Hippocampal formation (tissue), 2 donors: ENCODE measurements around the gene ACAP3.
"Not testable (repeated sequence)": the region's sequence is repeated elsewhere in the genome, so short reads cannot be mapped to it uniquely, and the experiment has no call there.

ENCODE experiments used
- DNase-seq, 2 donors: peaks; one replicate each; lab custom pipeline; 2025; lab: John Stamatoyannopoulos, UW

The ACAP3 gene

DNA sequence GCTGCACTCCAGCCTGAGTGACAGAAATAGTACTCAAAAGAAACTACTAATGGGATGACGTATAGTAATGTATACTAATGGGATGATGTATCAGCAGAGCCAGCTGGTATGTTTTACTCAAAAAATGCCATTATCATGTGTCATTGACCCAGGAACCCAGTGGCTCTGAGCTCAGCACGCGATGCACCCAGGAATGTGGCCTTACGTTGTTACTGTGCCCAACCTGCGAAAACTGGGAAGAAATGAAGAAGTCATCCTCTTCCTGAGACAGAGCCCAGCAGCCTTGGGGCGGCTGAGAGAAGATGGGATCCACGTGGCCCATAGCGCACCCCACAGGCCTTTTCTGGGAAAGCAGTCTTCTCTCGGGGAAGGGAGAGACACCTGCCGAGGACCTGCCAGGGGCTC, 42.9 kb downstream of the ACAP3 start:
- no peak for DNase-seq

DNA sequence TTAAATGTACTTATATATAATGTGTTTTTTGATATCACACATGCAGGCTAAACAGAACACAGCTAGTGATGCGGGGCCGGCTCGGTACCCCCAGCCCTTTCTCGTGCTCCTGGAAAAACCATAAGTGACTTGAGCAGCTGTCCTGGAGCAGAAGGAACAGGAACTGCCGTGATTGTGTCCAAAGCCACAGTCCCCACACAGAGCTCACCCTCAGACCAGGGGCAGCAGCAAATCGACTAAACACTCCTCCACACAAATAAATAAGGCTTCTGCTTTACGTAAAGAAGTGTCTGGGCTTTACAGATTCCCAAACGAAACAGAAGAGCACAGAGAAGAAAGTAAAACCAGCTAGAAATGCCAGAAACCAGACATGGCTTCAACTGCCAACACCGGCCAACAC, 43.7 kb downstream of the ACAP3 start:
- no peak for DNase-seq

DNA sequence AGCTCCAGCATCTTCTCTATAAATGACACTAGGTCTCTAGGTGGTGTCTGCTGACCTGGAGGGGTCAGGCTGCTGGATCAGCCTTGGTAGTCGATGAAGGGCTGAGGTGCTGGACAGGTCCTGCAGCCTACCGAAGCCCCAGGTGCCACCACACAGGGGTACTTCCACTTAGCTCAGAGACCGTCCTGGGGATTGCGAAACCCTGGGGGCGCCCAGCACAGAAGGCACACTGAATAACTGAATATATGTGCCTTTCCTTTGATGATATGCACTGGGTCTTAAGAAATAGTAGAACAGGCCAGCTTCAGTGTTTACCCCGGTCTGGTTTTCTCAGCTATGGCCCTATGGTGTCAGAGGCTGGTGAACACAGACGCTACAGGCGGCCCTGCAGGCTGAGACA, 45.0 kb downstream of the ACAP3 start:
- no peak for DNase-seq

GRCh38 chr1:1262071-1262470, 45.7 kb downstream of the ACAP3 start:
- DNase-seq, result no peak

GRCh38 chr1:1260843-1261560, 46.7 kb downstream of the ACAP3 start:
- DNase-seq, result no peak

DNA sequence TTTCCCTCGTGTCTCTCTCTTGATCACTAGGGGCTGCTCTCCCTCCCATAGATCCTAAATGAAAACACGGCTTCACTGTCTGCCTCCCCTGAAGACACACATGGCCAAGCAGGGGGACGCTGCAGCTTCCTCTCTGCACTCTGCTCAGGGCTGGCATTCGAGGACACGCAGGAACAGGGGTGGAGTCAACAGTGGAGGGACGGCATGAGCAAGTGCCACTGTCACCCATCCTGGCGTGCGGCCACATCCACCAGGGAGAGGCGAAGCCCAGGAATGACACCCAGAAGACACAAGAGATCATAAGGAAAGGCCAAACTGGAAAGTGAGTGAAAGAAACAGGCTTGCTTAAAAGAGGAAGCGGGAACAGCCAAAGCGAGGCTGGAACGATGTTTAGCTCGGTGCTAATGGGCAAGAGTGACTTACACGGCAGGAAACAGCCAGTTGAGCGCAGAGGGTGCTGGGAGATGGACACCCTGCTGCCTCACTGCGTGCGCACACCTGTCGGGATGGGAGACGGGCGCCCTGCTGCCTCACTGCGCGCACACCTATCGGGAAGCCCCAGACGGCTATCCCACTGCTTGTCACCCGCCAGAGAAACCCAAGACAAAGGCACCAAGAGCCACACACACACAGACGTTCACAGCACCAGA, 47.7 kb downstream of the ACAP3 start:
- no peak for DNase-seq

DNA sequence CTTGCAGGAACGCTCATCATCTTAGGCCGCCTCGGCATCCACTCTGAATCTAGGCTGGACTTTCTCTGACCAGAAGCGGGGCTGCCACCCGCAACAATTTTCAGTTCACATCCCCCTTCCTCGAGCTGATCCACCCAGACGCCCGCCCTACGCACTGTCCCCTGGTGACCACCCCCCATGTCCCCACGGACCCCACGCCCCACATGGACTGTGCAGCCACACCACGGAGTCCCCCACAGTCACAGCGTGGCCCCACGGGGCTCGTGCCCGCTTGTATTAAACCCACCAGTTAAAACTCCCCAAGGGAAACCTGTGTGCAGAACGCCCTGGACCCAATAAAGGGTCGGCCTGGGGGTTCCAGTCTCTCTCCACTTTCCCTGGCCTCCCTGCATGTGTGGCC, 48.2 kb downstream of the ACAP3 start:
- DNase-seq, result no peak

- no peak for DNase-seq
These were observed 48.6 kb downstream of the ACAP3 start for GRCh38 chr1:1259119-1259488.

GRCh38 chr1:1256956-1257871, 50.5 kb downstream of the ACAP3 start:
- DNase-seq, result no peak

DNA sequence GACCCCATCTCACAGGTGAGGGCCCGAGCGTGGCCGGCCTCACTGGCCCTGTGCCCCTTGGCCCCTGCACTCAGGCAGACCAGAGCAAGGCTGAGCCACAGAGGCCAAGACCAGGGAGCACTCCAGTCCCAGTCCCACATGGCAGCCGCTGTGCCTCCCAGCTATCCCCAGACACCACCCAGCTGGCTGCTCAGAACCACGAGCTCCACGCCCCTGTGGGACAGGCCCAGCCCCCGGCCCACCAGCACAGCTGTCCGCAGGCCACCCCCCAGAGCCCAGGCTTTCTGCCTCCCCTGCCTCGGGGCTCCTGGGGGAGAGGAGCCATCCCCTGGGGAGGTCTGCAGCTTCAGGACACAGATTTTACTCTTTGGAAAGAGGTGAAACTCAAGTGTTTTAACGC, 52.1 kb downstream of the ACAP3 start:
- DNase-seq, result no peak

GRCh38 chr1:1255078-1255477, 52.7 kb downstream of the ACAP3 start:
- DNase-seq, result no peak

DNA sequence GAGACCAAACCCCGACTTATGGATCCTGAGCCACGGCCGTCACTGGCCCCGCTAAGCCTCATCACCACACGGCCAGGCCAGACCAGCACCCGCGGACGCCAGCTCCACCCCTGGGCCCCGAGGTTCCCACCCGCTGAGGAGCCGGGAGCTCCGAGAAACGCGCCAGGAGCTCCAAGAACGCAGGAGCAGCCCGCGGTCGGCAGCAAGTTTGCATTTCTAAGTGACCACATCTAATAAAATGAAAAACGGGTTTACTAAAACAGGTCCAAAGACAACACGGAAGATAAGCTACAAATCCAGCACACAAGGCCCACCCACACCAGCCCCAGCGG, 53.1 kb downstream of the ACAP3 start:
- DNase-seq, result no peak

DNA sequence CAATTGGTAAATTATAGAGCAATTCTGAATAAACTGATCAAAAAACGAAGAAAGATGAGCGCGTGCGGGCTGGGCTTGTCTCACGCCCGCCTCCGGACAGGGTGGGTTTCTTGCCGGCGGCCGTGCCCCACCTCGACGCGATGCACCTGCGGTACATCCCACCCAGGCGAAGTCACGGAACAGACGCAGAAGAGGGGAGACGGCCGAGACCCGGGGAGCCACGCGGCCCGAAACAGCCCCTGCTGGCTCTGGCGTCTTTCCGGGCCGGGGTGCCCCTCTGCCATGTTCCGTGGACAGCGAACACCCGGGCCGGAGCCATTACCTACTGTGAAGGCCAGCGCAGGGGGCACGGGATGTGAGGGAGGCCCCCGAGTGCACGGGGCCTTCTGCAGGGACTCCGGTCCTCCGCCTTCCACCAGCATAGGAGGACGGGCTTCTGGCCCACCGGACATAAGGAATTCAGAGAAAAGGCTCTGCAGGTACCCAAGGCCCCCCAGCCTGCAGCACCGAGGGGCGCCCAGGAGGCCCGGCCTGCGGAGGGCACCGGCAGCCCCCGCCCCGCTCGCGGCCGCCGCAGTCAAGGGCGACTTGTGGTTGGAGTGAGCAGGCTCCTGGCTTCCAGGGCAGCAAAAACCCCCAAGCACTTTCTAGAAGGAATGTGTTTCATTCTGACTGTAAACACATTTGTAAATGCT, 53.6 kb downstream of the ACAP3 start:
- no peak for DNase-seq

DNA sequence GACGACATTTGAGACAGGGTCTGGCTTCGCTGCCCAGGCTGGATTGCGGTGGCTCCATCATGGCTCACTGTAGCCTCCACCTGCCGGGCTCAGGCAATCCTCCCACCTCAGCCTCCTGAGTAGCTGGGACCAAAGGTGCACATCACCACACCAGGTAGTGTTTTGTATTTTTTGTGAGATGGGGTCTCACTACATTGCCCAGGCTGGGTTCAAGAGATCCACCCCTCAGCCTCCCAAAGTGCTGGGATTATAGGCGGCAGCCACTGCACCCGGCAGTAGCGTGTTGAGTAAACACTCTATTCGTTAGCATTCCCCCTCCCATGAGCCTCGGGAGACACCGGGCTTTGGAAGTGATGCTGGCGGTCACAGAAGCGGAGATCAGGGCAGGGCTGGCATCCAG, 54.4 kb downstream of the ACAP3 start:
- no peak for DNase-seq

- no peak for DNase-seq
These were observed 56.9 kb downstream of the ACAP3 start for GRCh38 chr1:1250786-1251284.

DNA sequence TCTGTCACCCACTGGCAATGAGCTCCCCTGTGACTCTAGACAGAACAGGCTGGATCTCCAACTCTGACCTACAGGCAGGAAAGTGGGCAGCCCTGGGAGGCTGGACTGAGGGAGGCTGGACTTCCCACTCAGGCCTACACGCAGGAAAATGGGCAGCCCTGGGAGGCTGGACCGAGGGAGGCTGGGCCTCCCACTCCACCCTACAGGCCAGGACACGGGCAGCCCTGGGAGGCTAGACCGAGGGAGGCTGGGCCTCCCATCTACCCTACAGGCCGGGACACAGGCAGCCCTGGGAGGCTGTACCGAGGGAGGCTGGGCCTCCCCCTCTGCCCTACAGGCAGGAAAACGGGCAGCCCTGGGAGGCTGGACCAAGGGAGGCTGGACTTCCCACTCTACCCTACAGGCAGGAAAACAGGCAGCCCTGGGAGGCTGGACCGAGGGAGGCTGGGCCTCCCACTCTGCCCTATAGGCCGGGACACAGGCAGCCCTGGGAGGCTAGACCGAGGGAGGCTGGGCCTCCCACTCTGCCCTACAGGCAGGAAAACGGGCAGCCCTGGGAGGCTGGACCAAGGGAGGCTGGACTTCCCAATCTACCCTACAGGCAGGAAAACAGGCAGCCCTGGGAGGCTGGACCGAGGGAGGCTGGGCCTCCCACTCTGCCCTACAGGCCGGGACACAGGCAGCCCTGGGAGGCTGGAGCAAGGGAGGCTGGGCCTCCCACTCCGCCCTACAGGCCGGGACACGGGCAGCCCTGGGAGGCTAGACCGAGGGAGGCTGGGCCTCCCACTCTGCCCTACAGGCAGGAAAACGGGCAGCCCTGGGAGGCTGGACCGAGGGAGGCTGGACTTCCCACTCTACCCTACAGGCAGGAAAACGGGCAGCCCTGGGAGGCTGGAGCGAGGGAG, 59.5 kb downstream of the ACAP3 start:
- DNase-seq, result not testable (repeated sequence)

GRCh38 chr1:1247341-1247913, 60.3 kb downstream of the ACAP3 start:
- no peak for DNase-seq

- DNase-seq, result no peak
These were observed 61.0 kb downstream of the ACAP3 start, which contains the start of gene C1QTNF12 for GRCh38 chr1:1246577-1247340. TSS of gene C1QTNF12 (minus strand) at chr1:1246722. CDS start at chr1:1246690, 32 bp downstream.

DNA sequence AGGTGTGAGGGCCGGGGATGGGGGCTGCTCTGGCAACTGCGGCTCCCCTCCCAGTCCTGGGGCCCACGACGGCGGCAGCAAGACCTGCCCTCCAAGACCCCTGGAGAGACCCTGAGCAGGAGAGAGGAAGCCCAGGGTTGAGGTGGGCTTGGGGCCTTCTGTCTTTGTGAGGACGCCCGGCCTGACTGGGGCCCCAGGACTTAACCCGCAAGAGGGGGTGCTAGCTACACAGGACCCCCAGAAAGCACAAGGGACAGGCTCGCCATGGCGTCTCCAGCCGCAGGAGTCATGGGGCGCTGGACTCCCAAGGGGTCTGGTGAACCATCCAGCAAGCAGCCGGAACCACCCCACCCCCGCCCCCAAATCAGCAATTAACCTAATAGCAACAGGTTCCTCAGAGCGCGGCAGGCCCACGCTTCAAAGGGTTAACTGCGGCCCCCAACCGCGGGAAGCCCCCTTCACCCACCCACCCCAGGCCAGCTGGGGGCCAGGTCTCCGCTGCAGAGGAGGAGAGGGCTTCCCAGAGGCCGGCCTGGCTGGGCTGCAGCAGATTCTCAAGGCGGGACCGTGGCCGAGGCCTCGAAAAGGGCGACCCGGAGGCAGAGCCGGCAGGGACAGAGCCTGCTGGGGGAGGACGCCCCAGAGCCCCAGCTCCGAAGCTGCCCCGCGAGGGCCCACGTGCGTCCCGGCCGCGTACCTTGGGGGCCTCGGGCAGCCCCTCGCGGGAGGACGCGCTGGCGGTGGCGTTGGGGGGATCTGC, 61.7 kb downstream of the ACAP3 start:
- DNase-seq, result no peak
